ENCODE data around the gene PAFAH1B1.

DNA sequence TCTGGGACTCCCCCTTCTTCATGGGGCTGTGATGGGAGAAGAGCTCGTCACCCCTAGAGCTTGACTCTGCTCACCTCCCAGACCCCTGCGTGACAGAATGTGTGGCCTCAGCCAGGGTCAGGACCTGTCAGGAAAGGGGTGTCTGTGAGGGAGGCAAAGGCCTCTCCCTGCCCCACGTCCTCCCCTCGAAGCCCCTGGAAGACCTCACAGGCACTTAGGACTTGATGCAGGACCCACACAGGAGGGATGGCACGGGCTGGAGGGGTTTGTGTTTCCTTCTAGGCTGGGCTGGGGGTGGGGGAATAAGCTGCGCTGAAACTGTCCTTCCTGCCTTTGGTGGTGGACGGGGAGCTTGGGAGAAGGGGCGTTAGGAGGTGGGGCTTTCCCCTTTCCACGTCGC, 129.2 kb downstream of the PAFAH1B1 start:
- TF ChIP-seq, protein P1, sequence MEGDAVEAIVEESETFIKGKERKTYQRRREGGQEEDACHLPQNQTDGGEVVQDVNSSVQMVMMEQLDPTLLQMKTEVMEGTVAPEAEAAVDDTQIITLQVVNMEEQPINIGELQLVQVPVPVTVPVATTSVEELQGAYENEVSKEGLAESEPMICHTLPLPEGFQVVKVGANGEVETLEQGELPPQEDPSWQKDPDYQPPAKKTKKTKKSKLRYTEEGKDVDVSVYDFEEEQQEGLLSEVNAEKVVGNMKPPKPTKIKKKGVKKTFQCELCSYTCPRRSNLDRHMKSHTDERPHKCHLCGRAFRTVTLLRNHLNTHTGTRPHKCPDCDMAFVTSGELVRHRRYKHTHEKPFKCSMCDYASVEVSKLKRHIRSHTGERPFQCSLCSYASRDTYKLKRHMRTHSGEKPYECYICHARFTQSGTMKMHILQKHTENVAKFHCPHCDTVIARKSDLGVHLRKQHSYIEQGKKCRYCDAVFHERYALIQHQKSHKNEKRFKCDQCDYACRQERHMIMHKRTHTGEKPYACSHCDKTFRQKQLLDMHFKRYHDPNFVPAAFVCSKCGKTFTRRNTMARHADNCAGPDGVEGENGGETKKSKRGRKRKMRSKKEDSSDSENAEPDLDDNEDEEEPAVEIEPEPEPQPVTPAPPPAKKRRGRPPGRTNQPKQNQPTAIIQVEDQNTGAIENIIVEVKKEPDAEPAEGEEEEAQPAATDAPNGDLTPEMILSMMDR (IDR thresholded peaks at IDR 0.05), result no peak
- TF ChIP-seq EZH2 (IDR thresholded peaks at IDR 0.05; ENCODE audit: borderline replicate concordance, insufficient read depth, low read depth, low read length, poor library complexity, severe bottlenecking), result no peak

All from B cell (primary cell).